ENCODE data around the gene PKLR. TPM values are rescaled to one million over a fixed set of nuclear protein-coding genes. Genes with fewer than 3 reads are reported as not detected.

PKLR gene
- polyA plus RNA-seq, 1 of the 3 experiments (the other 2 are of a cell fraction): not detected

DNA sequence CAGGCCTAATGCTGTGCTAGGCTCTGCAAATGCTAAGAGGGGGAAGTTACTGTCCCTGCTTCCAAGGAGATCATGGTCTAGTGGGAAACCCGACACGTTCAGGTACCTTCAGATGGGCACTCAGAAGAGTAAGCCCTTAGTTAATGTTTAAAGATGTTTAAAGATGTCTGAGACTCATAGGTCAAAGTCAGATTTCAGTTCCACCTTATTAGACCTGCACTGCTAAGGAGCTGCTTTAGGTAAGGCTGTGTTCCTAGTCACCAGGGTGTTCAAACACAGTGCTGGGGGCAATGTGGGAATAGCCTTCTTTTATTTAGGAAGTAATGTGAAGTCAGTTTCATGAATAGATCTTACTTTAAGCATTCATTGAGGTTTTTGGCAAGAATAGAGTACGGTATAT lies 15.7 kb upstream of the PKLR start:
- Histone ChIP-seq H3K27me3 (ENCODE audit: insufficient read depth) (no peaks in the 10 kb centered on the region), H3K4me2 (no peak overlapping the region), H3K4me3 (ENCODE audit: low read depth in 2 of 2, low read length in 1 of 2) (no peak overlapping the region), H2AFZ (ENCODE audit: low read depth) (no peak overlapping the region), H3K9me2 (no peaks in the 10 kb centered on the region), H3K4me1 (ENCODE audit: control insufficient read depth in 1 of 2, insufficient read depth in 2 of 2, low read depth in 1 of 2, low read length in 1 of 2) (peaks cover 7 to 19% of the 10 kb centered on the region in 2 experiments; a peak in 3 of 4 replicates), H3K9me3 (no peaks in the 10 kb centered on the region), H4K20me1 (ENCODE audit: insufficient read depth) (no peaks in the 10 kb centered on the region), H3K79me2 (ENCODE audit: insufficient read depth) (peaks cover 12% of the 10 kb centered on the region; the same call in 1 of the 2 replicates), H3K27ac (ENCODE audit: low read depth in 2 of 2, low read length in 1 of 2) (no peak overlapping the region), H3K9ac (no peak overlapping the region), H3K36me3 (replicated peaks in 1 of 2; ENCODE audit: control insufficient read depth in 1 of 2, insufficient read depth in 2 of 2, low read length in 1 of 2) (peaks cover 13 to 19% of the 10 kb centered on the region in 2 experiments), H3F3A (replicated peaks; ENCODE audit: insufficient read depth) (peaks cover 23% of the 10 kb centered on the region)
- WGBS (ENCODE audit: low lambda C conversion rate): 88% methylated on average over 3 of the region's 3 CpGs
- ChIA-PET CTCF (interaction anchor here (0.9 to 1.8 kb wide), 4 partner anchors 66 to 255 kb away, joined by 3 to 6 read pairs (median 3); no protein-coding TSS in a partner anchor), POLR2A (interaction anchor here (1.1 kb wide), 1 partner anchor 55 kb away, joined by 4 read pairs; the partner anchor contains the start of gene SCAMP3)
- TF ChIP-seq NRF1 (IDR thresholded peaks at IDR 0.05; ENCODE audit: low read depth, low read length): no peak
- TF ChIP-seq REST (IDR thresholded peaks at IDR 0.05; ENCODE audit: low read depth, low read length): no peak
- TF ChIP-seq MEF2A (IDR thresholded peaks at IDR 0.05; ENCODE audit: borderline replicate concordance, low read depth): no peak
- TF ChIP-seq GATA2 (CRISPR knock-in tag; IDR thresholded peaks at IDR 0.05): no peak
- no peak for TF ChIP-seq RAD21 (IDR thresholded peaks at IDR 0.05; ENCODE audit: low read length)
- no peak for TF ChIP-seq RFX5 (IDR thresholded peaks at IDR 0.05; ENCODE audit: low read length)
- TF ChIP-seq, protein P1, sequence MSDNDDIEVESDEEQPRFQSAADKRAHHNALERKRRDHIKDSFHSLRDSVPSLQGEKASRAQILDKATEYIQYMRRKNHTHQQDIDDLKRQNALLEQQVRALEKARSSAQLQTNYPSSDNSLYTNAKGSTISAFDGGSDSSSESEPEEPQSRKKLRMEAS (IDR thresholded peaks at IDR 0.05; ENCODE audit: low read depth): no peak
- TF ChIP-seq EP300 (IDR thresholded peaks at IDR 0.05; ENCODE audit: borderline replicate concordance in 1 of 2, low read depth in 1 of 2, low read length in 1 of 2): no peak
- TF ChIP-seq RXRA (IDR thresholded peaks at IDR 0.05; ENCODE audit: borderline replicate concordance, low read depth): no peak
- TF ChIP-seq USF1 (IDR thresholded peaks at IDR 0.05; ENCODE audit: borderline replicate concordance, low read depth): no peak
- no peak for TF ChIP-seq FOXM1 (IDR thresholded peaks at IDR 0.05; ENCODE audit: low read depth)
- TF ChIP-seq ZBTB33 (IDR thresholded peaks at IDR 0.05; ENCODE audit: borderline replicate concordance, low read depth): no peak
- TF ChIP-seq JUND (IDR thresholded peaks at IDR 0.05): no peak
- TF ChIP-seq GABPA (IDR thresholded peaks at IDR 0.05; ENCODE audit: low read depth): no peak
- TF ChIP-seq MXI1 (IDR thresholded peaks at IDR 0.05; ENCODE audit: low read depth, low read length): no peak
- no peak for TF ChIP-seq EZH2phosphoT487 (IDR thresholded peaks at IDR 0.05; ENCODE audit: borderline replicate concordance, low read depth)
- no peak for DNase-seq
